Right lung (tissue), 5 donors: ENCODE results near the gene FUZ. TPM values are rescaled to one million over a fixed set of nuclear protein-coding genes. Genes with fewer than 3 reads are reported as not detected.

Experiments used
- DNase-seq, 2 donors: peaks; one replicate each; pipeline ENCODE4 v3.0.0-alpha.2; 2013
- polyA plus RNA-seq, 5 donors: library from polyadenylated mRNA; unstranded; fragments of 120-200 nt; gene quantifications; one replicate each; pipeline versions ENCODE4 v1.2.1 to v1.2.3, GENCODE V29; 2013; ENCODE audit warnings: inconsistent platforms in 1 of 5, low replicate concordance in 1 of 5; ENCODE audit not compliant: insufficient read length in 5 of 5, insufficient read depth in 1 of 5

FUZ gene
- polyA plus RNA-seq, 5 donors = 21.6 to 28.9 (median 27.2) TPM

- DNase-seq = no peak
Observed at GRCh38 chr19:49787746-49788145, 25.3 kb downstream of the FUZ start.

- no peak for DNase-seq
Observed at GRCh38 chr19:49786376-49786820, 26.7 kb downstream of the FUZ start.

DNA sequence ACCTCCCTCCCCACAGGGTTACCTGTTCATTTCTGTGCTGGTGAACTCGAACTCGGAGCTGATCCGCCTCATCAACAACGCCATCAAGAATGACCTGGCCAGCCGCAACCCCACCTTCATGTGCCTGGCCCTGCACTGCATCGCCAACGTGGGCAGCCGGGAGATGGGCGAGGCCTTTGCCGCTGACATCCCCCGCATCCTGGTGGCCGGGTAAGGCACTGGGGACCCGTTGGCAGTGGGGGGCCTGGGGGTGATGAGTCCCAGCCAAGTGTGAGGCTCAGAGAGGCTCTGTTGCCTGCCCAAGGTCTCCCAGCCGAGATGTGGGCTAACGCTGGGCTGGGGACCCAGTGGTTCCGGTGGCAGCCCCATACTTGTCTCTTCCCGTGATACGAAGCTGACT, 30.6 kb downstream of the FUZ start:
- DNase-seq = no peak

GRCh38 chr19:49781394-49781793, 31.7 kb downstream of the FUZ start:
- DNase-seq = no peak

- DNase-seq = no peak
Observed at GRCh38 chr19:49780861-49781260, 32.2 kb downstream of the FUZ start.

DNA sequence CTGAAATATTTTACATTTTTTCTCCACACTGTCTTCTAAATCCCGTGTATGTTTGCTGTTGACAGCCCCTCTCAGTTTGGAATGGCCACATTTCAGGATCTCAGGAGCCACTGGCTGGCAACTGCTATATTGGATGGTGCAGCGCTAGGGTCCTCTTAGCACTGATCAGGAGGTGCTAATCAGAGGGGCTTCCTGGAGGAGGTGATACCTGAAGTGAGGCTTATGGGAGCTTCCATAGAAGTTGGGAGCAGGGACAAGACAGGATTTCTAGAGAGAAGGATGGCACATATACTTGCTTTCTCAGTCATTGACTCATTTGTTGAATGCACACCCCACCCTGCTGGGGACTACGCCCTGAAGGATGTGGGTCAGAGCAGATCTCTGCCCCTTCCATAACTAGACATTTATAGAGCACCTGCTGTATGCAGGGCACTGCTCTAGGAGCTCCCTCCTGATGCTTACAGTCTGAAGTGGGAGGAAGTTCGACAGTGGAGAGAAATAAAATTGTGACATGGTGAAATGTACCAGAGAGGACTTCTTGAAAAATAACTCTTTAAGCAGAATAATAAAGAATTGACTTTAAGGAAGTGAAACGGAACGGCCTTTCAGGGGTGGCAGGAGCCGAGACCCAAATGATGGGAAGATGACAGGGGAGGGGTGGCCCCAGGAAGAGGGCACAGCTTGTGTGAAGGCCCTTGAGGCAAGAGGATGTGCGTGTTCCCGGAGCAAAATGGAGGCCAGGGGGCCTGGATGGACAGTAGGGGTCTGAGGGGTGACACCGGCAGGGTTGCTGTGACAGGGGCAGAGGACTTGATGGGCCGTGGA, 33.1 kb downstream of the FUZ start:
- no peak for DNase-seq

- DNase-seq = no peak
Observed at GRCh38 chr19:49776371-49776764, 36.7 kb downstream of the FUZ start.

DNA sequence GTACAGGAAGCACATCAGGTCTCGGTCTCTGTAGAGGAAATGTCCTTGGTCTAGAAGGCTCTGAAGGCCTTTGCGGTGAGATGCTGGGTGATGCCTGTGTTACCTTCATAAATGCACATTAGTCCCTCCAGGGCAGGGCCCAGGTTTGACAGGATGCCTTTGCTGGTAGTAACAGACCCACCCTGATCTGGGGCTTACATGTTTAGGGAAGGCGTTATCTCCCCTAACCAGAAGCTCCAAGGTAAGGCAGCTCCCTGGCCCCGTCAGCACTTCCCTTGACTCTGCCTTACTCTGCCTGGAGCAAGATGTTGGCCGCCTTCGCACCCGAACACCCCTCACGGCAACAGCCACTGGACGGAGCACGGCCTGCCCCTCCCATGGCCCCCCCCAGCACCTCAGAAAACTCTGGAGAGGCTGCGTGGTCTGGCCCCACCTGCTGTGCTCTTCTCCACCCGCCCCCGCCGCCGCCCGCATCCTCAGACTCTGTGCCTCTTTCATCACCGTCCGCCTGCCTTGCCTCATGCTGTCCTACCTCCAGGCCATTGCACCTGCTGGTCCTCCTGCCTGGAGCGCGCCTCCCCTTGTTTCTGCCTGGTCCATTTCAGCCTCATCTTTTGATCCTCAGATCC, 37.2 kb downstream of the FUZ start:
- no peak for DNase-seq

- DNase-seq = no peak
Observed at GRCh38 chr19:49774969-49775368, 38.1 kb downstream of the FUZ start.

GRCh38 chr19:49773663-49774350, 39.3 kb downstream of the FUZ start:
- no peak for DNase-seq

- no peak for DNase-seq
Observed at GRCh38 chr19:49772850-49773432, 40.2 kb downstream of the FUZ start.

DNA sequence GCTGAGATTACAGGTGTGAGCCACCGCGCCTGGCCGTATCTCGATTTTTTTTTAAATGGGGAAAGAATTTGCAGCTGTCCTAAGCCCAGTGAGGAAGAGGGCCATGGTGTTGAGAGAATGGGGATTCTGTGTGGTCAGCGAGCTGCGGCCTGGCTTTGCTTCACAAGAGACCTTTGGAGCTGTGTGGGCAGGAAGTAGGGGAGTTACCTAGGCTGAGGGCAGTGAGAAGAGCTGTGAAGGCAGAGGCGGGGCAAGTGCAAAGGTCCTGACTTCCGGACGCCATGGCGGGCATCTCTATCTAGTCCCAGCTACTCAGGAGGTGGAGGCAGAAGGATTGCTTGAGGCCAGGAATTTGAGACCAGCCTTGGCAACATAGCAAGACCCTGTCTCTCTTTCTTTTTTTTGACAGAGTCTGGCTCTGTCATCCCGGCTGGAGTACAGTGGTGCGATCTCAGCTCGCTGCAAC, 41.4 kb downstream of the FUZ start:
- no peak for DNase-seq

- DNase-seq = no peak
Observed at GRCh38 chr19:49770529-49770928, 42.6 kb downstream of the FUZ start.

DNA sequence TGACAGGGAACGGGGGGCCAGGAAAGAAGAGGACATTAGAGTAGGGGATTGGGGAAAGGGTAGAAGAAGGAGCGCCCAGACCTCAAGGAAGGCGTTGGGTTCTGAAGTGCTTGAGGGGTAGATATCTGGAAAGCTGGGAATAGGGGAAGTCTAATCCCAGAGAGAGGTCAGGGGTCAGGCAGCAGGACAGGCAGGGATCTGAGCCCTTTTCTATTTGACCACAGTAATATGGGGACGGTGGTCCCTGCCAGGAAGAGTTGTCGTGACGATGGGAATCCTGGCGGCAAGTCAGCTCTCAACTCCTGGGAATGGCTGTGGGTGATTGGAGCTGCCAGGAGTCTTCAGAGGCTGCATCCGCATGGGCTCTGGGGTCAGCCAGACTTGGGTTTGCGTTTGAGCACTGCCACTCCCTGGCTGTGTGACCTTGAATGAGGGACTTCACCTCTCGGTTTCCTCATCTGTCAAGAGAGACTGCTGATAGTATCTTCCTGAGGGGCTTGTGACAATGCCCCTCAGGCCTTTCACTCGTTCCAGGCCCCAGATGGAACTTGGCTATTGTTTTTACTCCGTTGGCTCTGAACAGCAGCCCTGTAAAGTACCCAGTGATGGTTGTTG, 45.0 kb downstream of the FUZ start:
- no peak for DNase-seq

GRCh38 chr19:49767381-49767780, 45.7 kb downstream of the FUZ start:
- peak in 1 of 2 donors; percentile 13 for DNase-seq

GRCh38 chr19:49766930-49767299, 46.2 kb downstream of the FUZ start, which contains the start of gene AP2A1:
AP2A1 (plus strand) TSS chr19:49767001; CDS start chr19:49767134, 133 bp downstream.
- no peak for DNase-seq

DNA sequence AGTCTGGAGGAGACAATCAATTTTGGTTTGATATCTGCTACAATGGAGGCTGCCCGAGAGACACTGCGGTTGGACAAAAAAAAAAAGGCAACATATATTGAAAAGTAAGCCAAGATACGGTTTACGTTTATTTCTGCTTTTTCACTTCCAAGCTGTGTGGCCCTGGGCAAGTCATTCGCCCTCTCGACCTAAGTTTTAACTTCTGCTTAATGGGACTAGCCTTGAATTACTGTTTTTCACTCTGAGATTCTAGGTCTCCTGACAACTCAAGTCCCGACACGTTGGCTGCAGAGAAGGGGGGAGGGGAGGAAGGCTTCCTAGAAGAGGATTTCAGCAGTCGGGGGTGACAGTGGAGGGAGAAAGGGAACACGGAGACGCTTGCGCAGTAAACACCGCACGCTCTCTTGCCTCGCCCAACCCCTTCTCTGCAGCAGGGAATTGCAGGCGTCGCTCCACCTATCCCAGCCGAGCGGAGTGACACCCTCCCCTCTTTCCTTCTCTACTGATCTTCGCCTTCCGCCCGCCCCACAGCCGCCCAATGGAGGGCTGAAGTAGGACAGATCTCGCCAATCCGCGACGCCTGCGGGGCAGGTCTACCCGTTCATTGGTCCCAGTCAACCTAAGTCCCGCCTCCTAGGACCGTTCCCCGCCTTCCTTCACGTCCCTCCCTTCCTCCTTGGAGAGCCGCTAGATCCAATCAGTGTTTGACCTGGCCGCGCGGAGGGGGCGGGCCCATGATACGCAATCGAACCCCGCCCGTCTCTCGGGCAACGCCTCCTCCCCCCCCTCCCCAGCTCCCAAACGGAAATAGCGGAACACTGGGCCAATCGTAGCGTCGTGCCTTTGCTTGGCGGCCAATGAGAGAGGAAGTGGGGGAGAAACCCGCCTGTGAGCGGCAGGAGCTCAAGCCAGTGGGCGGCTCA, 46.8 kb downstream of the FUZ start:
- peak; percentile 100 for DNase-seq

GRCh38 chr19:49764341-49764740, 48.8 kb downstream of the FUZ start:
- no peak for DNase-seq

DNA sequence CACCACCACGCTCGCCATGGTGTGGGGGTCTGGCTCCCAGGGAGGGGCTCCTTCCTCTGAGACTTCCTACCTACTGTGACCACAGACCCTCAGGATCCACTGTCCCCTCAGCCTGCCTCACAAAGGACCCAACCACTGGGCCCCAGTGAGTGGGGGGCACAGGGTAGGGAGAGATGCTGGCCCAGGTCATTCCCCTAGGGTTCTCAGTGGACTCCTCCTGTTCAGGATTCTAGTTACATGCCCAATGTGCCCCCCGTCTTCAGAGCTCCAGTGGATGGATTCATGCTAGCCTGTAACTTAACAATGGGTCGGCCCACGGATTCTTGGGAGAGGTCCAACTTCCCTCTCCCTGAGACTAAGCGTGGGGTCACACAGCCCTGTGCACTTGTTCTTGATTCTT, 49.9 kb downstream of the FUZ start, which contains the start of gene TSKS:
Gene TSKS, minus strand, starts transcription at position 77 of the 400 bp plus-strand sequence. Its CDS starts 59 bp downstream, at position 18.
- no peak for DNase-seq

DNA sequence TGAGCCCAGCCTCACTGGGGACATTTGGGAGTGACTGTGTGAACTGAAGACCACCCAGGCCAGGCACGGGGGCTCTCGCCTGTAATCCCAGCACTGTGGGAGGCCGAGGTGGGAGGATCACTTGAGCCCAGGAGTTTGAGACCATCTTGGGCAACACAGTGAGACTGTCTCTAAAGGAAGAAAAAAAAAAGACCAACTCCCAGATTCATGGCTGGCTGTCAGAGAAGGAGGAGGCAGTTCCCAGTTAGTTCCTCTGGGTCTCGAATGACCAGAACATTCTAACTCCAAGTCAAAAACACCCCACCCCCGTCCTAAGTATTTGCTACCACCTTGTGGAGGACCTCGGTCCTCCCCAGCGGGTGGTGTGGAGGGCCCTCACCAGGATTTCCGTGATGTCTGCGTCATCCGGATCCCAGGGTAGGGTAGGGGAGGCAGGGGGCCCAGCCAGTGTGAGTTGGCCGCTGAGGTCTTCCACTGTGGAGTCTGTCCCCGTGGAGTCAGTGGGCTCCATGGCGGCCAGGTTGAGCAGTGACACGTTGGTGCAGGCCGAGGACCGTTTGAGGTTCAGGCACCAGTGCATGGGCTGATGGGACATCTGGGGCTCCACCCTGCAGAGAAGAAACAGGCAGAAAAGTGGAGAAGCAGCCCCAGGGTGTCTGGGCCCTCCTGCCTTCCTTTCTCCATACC, 51.3 kb downstream of the FUZ start:
- DNase-seq = peak; percentile 27 to 30
